Endothelial cell of umbilical vein (primary cell): Measurements from ENCODE around the gene BCR. TPM values are rescaled to one million over a fixed set of nuclear protein-coding genes. Genes with fewer than 3 reads are reported as not detected.

Experiments
- BruUV-seq: library from RNA; stranded (reverse); fragments of 400-500 nt; replicated peaks from 2 replicates; lab custom pipeline; 2021; lab: Mats Ljungman, UMichigan
- CTCF ChIA-PET: fragments of 300-600, 350-600 bp; sonication (Branson Sonifier 250); formaldehyde crosslinking; loops from one replicate; lab custom pipeline; 2021; ENCODE audit warnings: antibody characterized with exemption, inconsistent platforms; lab: Charles Lee
- POLR2A ChIA-PET: fragments of 300-600, 350-600 bp; sonication (Branson Sonifier 250); formaldehyde crosslinking; loops from one replicate; lab custom pipeline; 2021; ENCODE audit warnings: antibody characterized with exemption, inconsistent platforms; lab: Charles Lee
- DNase-seq: peaks from one replicate; pipeline ENCODE4 v3.0.0-alpha.2; 2011; ENCODE audit warnings: low read depth, low spot score
- FAIRE-seq: peaks from 2 replicates; lab custom pipeline; 2011; peaks lifted over from hg19 to GRCh38; lab: Jason Lieb, UNC
- H2AFZ ChIP-seq: 2 replicates; pipeline ENCODE4 v1.6.0; 2012; ENCODE audit warnings: low read depth, low read length, control low read depth, inconsistent platforms
- H3K27ac ChIP-seq: 2 replicates; pipeline ENCODE4 v1.5.1; 2011; ENCODE audit warnings: low read depth, mild to moderate bottlenecking, control low read depth, low read length, moderate library complexity; ENCODE audit not compliant: insufficient read depth
- H3K27me3 ChIP-seq, 2 experiments: 2 replicates each; pipeline versions ENCODE4 v1.6.0 to v1.6.1; 2011; ENCODE audit warnings: low read length in 2 of 2, mixed read lengths in 1 of 2; ENCODE audit not compliant: control insufficient read depth in 2 of 2, insufficient read depth in 2 of 2
- H3K36me3 ChIP-seq, 2 experiments: 2 replicates in 1 of 2; 3 replicates in 1 of 2; pipeline ENCODE4 v1.5.1; 2011; ENCODE audit warnings: low read length in 2 of 2, mild to moderate bottlenecking in 1 of 2, moderate library complexity in 1 of 2; ENCODE audit not compliant: control insufficient read depth in 2 of 2, insufficient read depth in 2 of 2; ENCODE audit errors: extremely low read depth in 1 of 2
- H3K4me1 ChIP-seq: 3 replicates; pipeline ENCODE4 v1.5.1; 2011; ENCODE audit warnings: mild to moderate bottlenecking, low read length; ENCODE audit not compliant: control insufficient read depth, insufficient read depth; ENCODE audit errors: extremely low read depth
- H3K4me2 ChIP-seq: 2 replicates; pipeline ENCODE4 v1.6.1; 2011; ENCODE audit warnings: low read length, control low read depth, mixed read lengths; ENCODE audit not compliant: insufficient read depth
- H3K4me3 ChIP-seq, 3 experiments: fragments of 200-600 bp in 1 of 3; sonication (generic), shearing (Covaris generic) in 1 of 3; replicated peaks in 1 of 3; 2 replicates each; pipeline ENCODE4 v1.5.1; 2011 to 2016; ENCODE audit warnings: control low read depth in 3 of 3, low read length in 3 of 3, mild to moderate bottlenecking in 2 of 3, inconsistent platforms in 1 of 3, low read depth in 1 of 3, moderate library complexity in 1 of 3; ENCODE audit not compliant: insufficient read depth in 1 of 3
- H3K79me2 ChIP-seq: 2 replicates; pipeline ENCODE4 v1.6.0; 2012; ENCODE audit warnings: low read length, inconsistent platforms; ENCODE audit not compliant: control insufficient read depth, insufficient read depth
- H3K9ac ChIP-seq: replicated peaks from 2 replicates; pipeline ENCODE3; 2011; ENCODE audit warnings: low read length, control low read depth; ENCODE audit not compliant: insufficient read depth; ENCODE audit errors: extremely low read depth
- H3K9me1 ChIP-seq: replicated peaks from 3 replicates; pipeline ENCODE4 v1.6.0; 2011; ENCODE audit warnings: mild to moderate bottlenecking, low read length; ENCODE audit not compliant: control insufficient read depth, insufficient read depth; ENCODE audit errors: extremely low read depth
- H3K9me3 ChIP-seq: replicated peaks from 2 replicates; pipeline ENCODE4 v1.5.1; 2012; ENCODE audit warnings: low read length, inconsistent platforms; ENCODE audit not compliant: control insufficient read depth, insufficient read depth
- H4K20me1 ChIP-seq: replicated peaks from 2 replicates; pipeline ENCODE3; 2011; ENCODE audit warnings: mild to moderate bottlenecking, low read length; ENCODE audit not compliant: control insufficient read depth, insufficient read depth; ENCODE audit errors: extremely low read depth
- EZH2 ChIP-seq: IDR thresholded peaks from 2 replicates; pipeline ENCODE4 v1.6.1; 2012; ENCODE audit warnings: borderline replicate concordance, low read depth, mild to moderate bottlenecking, moderate library complexity, low read length, inconsistent platforms; ENCODE audit not compliant: severe bottlenecking
- FOS ChIP-seq: IDR thresholded peaks from 2 replicates; pipeline ENCODE4 v1.6.1; 2011; ENCODE audit warnings: mild to moderate bottlenecking, low read length, moderate library complexity, borderline replicate concordance; ENCODE audit not compliant: insufficient read depth
- GATA2 ChIP-seq: IDR thresholded peaks from 2 replicates; pipeline ENCODE4 v1.7.0; 2011; ENCODE audit warnings: low read depth, mild to moderate bottlenecking, moderate library complexity, mixed read lengths, low read length; ENCODE audit not compliant: insufficient read length, insufficient read depth
- JUN ChIP-seq: IDR thresholded peaks from 2 replicates; pipeline ENCODE4 v1.6.1; 2011; ENCODE audit warnings: borderline replicate concordance, low read depth; ENCODE audit not compliant: insufficient read length, insufficient read depth
- MAX ChIP-seq: IDR thresholded peaks from 2 replicates; pipeline ENCODE4 v1.6.1; 2011; ENCODE audit not compliant: insufficient read depth, insufficient read length
- MYC ChIP-seq: IDR thresholded peaks from one replicate; pipeline ENCODE4 v1.6.1; 2011; ENCODE audit warnings: mild to moderate bottlenecking, low read depth, low read length
- POLR2A ChIP-seq: IDR thresholded peaks from 2 replicates; pipeline ENCODE4 v1.6.1; 2012; ENCODE audit warnings: low read depth, mild to moderate bottlenecking, control low read depth, low read length
- POLR2AphosphoS5 ChIP-seq: IDR thresholded peaks from 2 replicates; pipeline ENCODE4 v1.6.1; 2012; ENCODE audit warnings: low read depth, mild to moderate bottlenecking, control low read depth, low read length, moderate library complexity; ENCODE audit not compliant: insufficient read depth
- dilution Hi-C: fragments of 300-500 bp; cut with MboI; formaldehyde crosslinking; loops from one replicate; pipeline ENCODE4 v1.15.0; 2019; ENCODE audit warnings: low sequenced_read_pairs; ENCODE audit not compliant: extremely low pct_ligation_motif_present
- intact Hi-C: fragments of 100-400 bp; cut with micrococcal nuclease; formaldehyde crosslinking; loops from one replicate; pipeline ENCODE4 v1.10.0; 2022
- polyA plus RNA-seq, 4 experiments: library from polyadenylated mRNA; depleted of rRNA in 3 of 4; stranded (reverse) in 3 of 4; unstranded in 1 of 4; fragments of >200 nt; gene quantifications; 2 replicates each; pipeline versions ENCODE4 v1.2.1 to v1.2.3, GENCODE V29; 2011 to 2012; ENCODE audit warnings: missing spikeins in 1 of 4
- total RNA-seq: library from RNA; stranded (reverse); gene quantifications from 2 replicates; pipeline ENCODE4 v1.2.3, GENCODE V29; 2021
- TF ChIP-seq, protein P1 (sequence below), 2 donors: IDR thresholded peaks; 1 replicate in 1 of 2; 2 replicates in 1 of 2; pipeline ENCODE4 v1.5.1; 2011; ENCODE audit warnings: low read length in 2 of 2, mild to moderate bottlenecking in 2 of 2, moderate library complexity in 2 of 2, control low read depth in 1 of 2, inconsistent platforms in 1 of 2, low read depth in 1 of 2; ENCODE audit not compliant: insufficient read depth in 1 of 2; ENCODE audit errors: extremely low read depth in 1 of 2

Gene BCR
- total and polyA plus RNA-seq, 2 donors (not counting 3 experiments of a cell fraction or from before 2014, with no cell fraction given), result 129 to 141 TPM

- Histone ChIP-seq H3K36me3 (no peaks in the 10 kb centered on the region), H3K9me1 (no peaks in the 10 kb centered on the region), H3K27ac (no peak overlapping the region), H3K79me2 (no peaks in the 10 kb centered on the region), H3K4me3 (no peak overlapping the region), H3K9me3 (no peaks in the 10 kb centered on the region), H3K4me2 (peak overlapping the region; percentile 75), H3K4me1 (peaks cover 9% of the 10 kb centered on the region), H3K9ac (no peak overlapping the region), H4K20me1 (no peaks in the 10 kb centered on the region), H3K27me3 (no peaks in the 10 kb centered on the region), H2AFZ (peak overlapping the region; percentile 77)
- dilution Hi-C loops (no loop called here), intact Hi-C loops (loop anchor here (10.0 kb wide), 1 partner anchor 240 kb away; no protein-coding TSS in a partner anchor)
- POLR2A ChIA-PET, result interaction anchor here (0.7 kb wide), 1 partner anchor 147 kb away, joined by 3 read pairs; no protein-coding TSS in a partner anchor
- no TSS peak for BruUV-seq
- DNase-seq (no peak), FAIRE-seq (peak; percentile 59)
- no peak for TF ChIP-seq GATA2
- TF ChIP-seq POLR2AphosphoS5, result no peak
- TF ChIP-seq POLR2A, result no peak
- TF ChIP-seq, protein P1, sequence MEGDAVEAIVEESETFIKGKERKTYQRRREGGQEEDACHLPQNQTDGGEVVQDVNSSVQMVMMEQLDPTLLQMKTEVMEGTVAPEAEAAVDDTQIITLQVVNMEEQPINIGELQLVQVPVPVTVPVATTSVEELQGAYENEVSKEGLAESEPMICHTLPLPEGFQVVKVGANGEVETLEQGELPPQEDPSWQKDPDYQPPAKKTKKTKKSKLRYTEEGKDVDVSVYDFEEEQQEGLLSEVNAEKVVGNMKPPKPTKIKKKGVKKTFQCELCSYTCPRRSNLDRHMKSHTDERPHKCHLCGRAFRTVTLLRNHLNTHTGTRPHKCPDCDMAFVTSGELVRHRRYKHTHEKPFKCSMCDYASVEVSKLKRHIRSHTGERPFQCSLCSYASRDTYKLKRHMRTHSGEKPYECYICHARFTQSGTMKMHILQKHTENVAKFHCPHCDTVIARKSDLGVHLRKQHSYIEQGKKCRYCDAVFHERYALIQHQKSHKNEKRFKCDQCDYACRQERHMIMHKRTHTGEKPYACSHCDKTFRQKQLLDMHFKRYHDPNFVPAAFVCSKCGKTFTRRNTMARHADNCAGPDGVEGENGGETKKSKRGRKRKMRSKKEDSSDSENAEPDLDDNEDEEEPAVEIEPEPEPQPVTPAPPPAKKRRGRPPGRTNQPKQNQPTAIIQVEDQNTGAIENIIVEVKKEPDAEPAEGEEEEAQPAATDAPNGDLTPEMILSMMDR (IDR thresholded peaks at IDR 0.05; ENCODE audit: extremely low read depth in 1 of 2, insufficient read depth in 1 of 2, low read depth in 1 of 2, low read length in 2 of 2), result no peak
- TF ChIP-seq MYC, result no peak
- TF ChIP-seq MAX, result no peak
- TF ChIP-seq EZH2, result no peak
- TF ChIP-seq FOS, result no peak
- no peak for TF ChIP-seq JUN
- CTCF ChIA-PET, result interaction anchor here (0.9 to 3.0 kb wide), 7 partner anchors 13 to 241 kb away, joined by 3 to 16 read pairs (median 8); no protein-coding TSS in a partner anchor
Measured at GRCh38 chr22:23144432-23144831, 35.9 kb upstream of the BCR start.
